Astrocyte (in vitro differentiated cells and primary cell): Measurements from ENCODE around the gene NABP2. TPM values are rescaled to one million over a fixed set of nuclear protein-coding genes. Genes with fewer than 3 reads are reported as not detected.

Experiments
- DNase-seq: peaks from one replicate; pipeline ENCODE4 v3.0.0-alpha.2; 2010; ENCODE audit warnings: low read depth
- FAIRE-seq: peaks from 2 replicates; lab custom pipeline; 2011; peaks lifted over from hg19 to GRCh38; lab: Jason Lieb, UNC
- H2AFZ ChIP-seq: 2 replicates; pipeline ENCODE4 v1.6.0; 2012; ENCODE audit warnings: low read depth, low read length, inconsistent platforms
- H3K27ac ChIP-seq: 2 replicates; pipeline ENCODE4 v1.5.1; 2011; ENCODE audit warnings: low read depth, low read length, inconsistent platforms
- H3K27me3 ChIP-seq: 2 replicates; pipeline ENCODE4 v1.6.0; 2011; ENCODE audit warnings: low read length, inconsistent platforms; ENCODE audit not compliant: insufficient read depth
- H3K36me3 ChIP-seq: 2 replicates; pipeline ENCODE4 v1.5.1; 2011; ENCODE audit warnings: low read length, inconsistent platforms; ENCODE audit not compliant: insufficient read depth
- H3K4me1 ChIP-seq: 2 replicates; pipeline ENCODE4 v1.5.1; 2011; ENCODE audit warnings: low read length, inconsistent platforms; ENCODE audit not compliant: insufficient read depth
- H3K4me2 ChIP-seq: 2 replicates; pipeline ENCODE4 v1.6.0; 2012; ENCODE audit warnings: low read length, inconsistent platforms
- H3K4me3 ChIP-seq: 2 replicates; pipeline ENCODE4 v1.5.1; 2011; ENCODE audit warnings: low read depth, mild to moderate bottlenecking, low read length, inconsistent platforms; ENCODE audit not compliant: insufficient read depth
- H3K79me2 ChIP-seq: 2 replicates; pipeline ENCODE4 v1.6.0; 2012; ENCODE audit warnings: mild to moderate bottlenecking, low read length, inconsistent platforms; ENCODE audit not compliant: insufficient read depth
- H3K9ac ChIP-seq: 2 replicates; pipeline ENCODE4 v1.6.0; 2012; ENCODE audit warnings: mild to moderate bottlenecking, low read length, inconsistent platforms
- H3K9me3 ChIP-seq: 2 replicates; pipeline ENCODE4 v1.5.1; 2012; ENCODE audit warnings: low read depth, mild to moderate bottlenecking, low read length, inconsistent platforms; ENCODE audit not compliant: insufficient read depth
- H4K20me1 ChIP-seq: 2 replicates; pipeline ENCODE4 v1.6.0; 2012; ENCODE audit warnings: low read length, inconsistent platforms; ENCODE audit not compliant: insufficient read depth
- H3K27ac Mint-ChIP-seq: one replicate; pipeline ENCODE4 v1.8.0; 2021; ENCODE audit warnings: mild to moderate bottlenecking, mixed read lengths; ENCODE audit not compliant: unreplicated experiment
- H3K27me3 Mint-ChIP-seq: one replicate; pipeline ENCODE4 v1.8.0; 2021; ENCODE audit warnings: low read depth, mixed read lengths; ENCODE audit not compliant: unreplicated experiment
- H3K36me3 Mint-ChIP-seq: one replicate; pipeline ENCODE4 v1.8.0; 2021; ENCODE audit warnings: low read depth, mixed read lengths; ENCODE audit not compliant: unreplicated experiment
- H3K4me1 Mint-ChIP-seq: one replicate; pipeline ENCODE4 v1.8.0; 2021; ENCODE audit warnings: low read depth, mixed read lengths; ENCODE audit not compliant: unreplicated experiment
- H3K4me3 Mint-ChIP-seq: one replicate; pipeline ENCODE4 v1.8.0; 2021; ENCODE audit warnings: mild to moderate bottlenecking, moderate library complexity, mixed read lengths; ENCODE audit not compliant: unreplicated experiment
- H3K9me3 Mint-ChIP-seq: one replicate; pipeline ENCODE4 v1.8.0; 2021; ENCODE audit warnings: mild to moderate bottlenecking, mixed read lengths; ENCODE audit not compliant: unreplicated experiment
- EZH2 ChIP-seq: IDR thresholded peaks from 2 replicates; pipeline ENCODE4 v1.6.1; 2012; ENCODE audit warnings: mild to moderate bottlenecking, low read length, inconsistent platforms; ENCODE audit not compliant: insufficient read depth
- total RNA-seq: library from RNA; stranded (reverse); gene quantifications from 2 replicates; pipeline ENCODE4 v1.2.1, GENCODE V29; 2021
- TF ChIP-seq, protein P1 (sequence below): IDR thresholded peaks from 2 replicates; pipeline ENCODE4 v1.5.1; 2011; ENCODE audit warnings: low read depth, mild to moderate bottlenecking, inconsistent platforms, low read length, moderate library complexity; ENCODE audit not compliant: insufficient read depth

The NABP2 gene
- total RNA-seq, 1 donor from 2014 or later = 29.1 TPM

DNA sequence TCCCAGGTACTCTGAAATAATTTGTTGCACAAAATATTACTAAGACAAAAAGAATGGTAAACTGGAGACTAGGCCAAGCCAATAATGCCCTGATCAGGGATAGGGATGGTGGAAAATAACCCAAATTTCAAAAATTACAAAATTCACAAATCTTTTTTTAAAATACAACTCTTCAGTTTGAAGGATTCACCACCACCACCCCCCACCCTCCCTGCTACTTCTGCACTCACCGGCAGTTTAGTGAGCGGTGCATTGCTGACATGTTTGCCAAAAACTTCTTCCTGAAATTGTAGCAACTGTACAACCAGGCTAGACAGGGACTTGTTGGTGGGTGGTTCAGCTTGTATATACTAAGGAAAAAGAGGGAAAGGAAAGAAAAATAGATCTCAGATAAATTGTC, 37.2 kb upstream of the NABP2 start:
- H3K4me3 Mint-ChIP-seq = peak overlapping the region; percentile 91

GRCh38 chr12:56188131-56188777, 35.9 kb upstream of the NABP2 start:
- Mint-ChIP-seq H3K27ac (peak overlapping the region; percentile 67), H3K9me3 (no peaks in the 10 kb centered on the region), H3K36me3 (peaks cover 3% of the 10 kb centered on the region), H3K4me3 (peak overlapping the region; percentile 91), H3K4me1 (peaks cover 6% of the 10 kb centered on the region), H3K27me3 (no peaks in the 10 kb centered on the region)
- H3K4me2 ChIP-seq = peak overlapping the region; percentile 85
- peaks cover 13% of the 10 kb centered on the region for H3K4me1 ChIP-seq
- no peaks in the 10 kb centered on the region for H3K9me3 ChIP-seq
- DNase-seq (no peak), FAIRE-seq (no peak)
- H2AFZ ChIP-seq = peak overlapping the region; percentile 49
- no peaks in the 10 kb centered on the region for H3K27me3 ChIP-seq
- H3K36me3 ChIP-seq = peaks cover 25% of the 10 kb centered on the region
- H3K4me3 ChIP-seq = peak overlapping the region; percentile 75
- H4K20me1 ChIP-seq = peaks cover 27% of the 10 kb centered on the region
- peak overlapping the region; percentile 85 for H3K9ac ChIP-seq
- no peak for TF ChIP-seq EZH2
- TF ChIP-seq, protein P1, sequence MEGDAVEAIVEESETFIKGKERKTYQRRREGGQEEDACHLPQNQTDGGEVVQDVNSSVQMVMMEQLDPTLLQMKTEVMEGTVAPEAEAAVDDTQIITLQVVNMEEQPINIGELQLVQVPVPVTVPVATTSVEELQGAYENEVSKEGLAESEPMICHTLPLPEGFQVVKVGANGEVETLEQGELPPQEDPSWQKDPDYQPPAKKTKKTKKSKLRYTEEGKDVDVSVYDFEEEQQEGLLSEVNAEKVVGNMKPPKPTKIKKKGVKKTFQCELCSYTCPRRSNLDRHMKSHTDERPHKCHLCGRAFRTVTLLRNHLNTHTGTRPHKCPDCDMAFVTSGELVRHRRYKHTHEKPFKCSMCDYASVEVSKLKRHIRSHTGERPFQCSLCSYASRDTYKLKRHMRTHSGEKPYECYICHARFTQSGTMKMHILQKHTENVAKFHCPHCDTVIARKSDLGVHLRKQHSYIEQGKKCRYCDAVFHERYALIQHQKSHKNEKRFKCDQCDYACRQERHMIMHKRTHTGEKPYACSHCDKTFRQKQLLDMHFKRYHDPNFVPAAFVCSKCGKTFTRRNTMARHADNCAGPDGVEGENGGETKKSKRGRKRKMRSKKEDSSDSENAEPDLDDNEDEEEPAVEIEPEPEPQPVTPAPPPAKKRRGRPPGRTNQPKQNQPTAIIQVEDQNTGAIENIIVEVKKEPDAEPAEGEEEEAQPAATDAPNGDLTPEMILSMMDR = no peak
- H3K27ac ChIP-seq = no peak overlapping the region
- H3K79me2 ChIP-seq = peaks cover 30% of the 10 kb centered on the region

More for the DNA sequence above, 37.2 kb upstream of the NABP2 start:
- Histone ChIP-seq H3K36me3 (peaks cover 29% of the 10 kb centered on the region), H3K79me2 (peaks cover 30% of the 10 kb centered on the region), H3K4me3 (no peak overlapping the region), H3K9ac (no peak overlapping the region), H3K27me3 (no peaks in the 10 kb centered on the region), H4K20me1 (peaks cover 27% of the 10 kb centered on the region), H3K4me1 (peaks cover 13% of the 10 kb centered on the region), H2AFZ (no peak overlapping the region), H3K9me3 (no peaks in the 10 kb centered on the region), H3K4me2 (peak overlapping the region; percentile 85), H3K27ac (no peak overlapping the region)
- no peak for FAIRE-seq
- Mint-ChIP-seq H3K27ac (no peak overlapping the region), H3K36me3 (peaks cover 3% of the 10 kb centered on the region), H3K4me1 (peaks cover 6% of the 10 kb centered on the region), H3K9me3 (no peaks in the 10 kb centered on the region), H3K27me3 (no peaks in the 10 kb centered on the region)
- TF ChIP-seq, protein P1 = no peak
- no peak for TF ChIP-seq EZH2
- DNase-seq = no peak

GRCh38 chr12:56188778-56189098, 35.4 kb upstream of the NABP2 start:
- Histone ChIP-seq H3K4me3 (peak overlapping the region; percentile 75), H3K9me3 (no peaks in the 10 kb centered on the region), H4K20me1 (peaks cover 24% of the 10 kb centered on the region), H3K36me3 (peaks cover 20% of the 10 kb centered on the region), H3K9ac (peak overlapping the region; percentile 85), H3K4me1 (peaks cover 13% of the 10 kb centered on the region), H3K79me2 (peaks cover 30% of the 10 kb centered on the region), H3K4me2 (peak overlapping the region; percentile 85), H2AFZ (peak overlapping the region; percentile 49), H3K27me3 (no peaks in the 10 kb centered on the region), H3K27ac (no peak overlapping the region)
- FAIRE-seq = no peak
- no peaks in the 10 kb centered on the region for H3K27me3 Mint-ChIP-seq
- no peak for DNase-seq
- H3K9me3 Mint-ChIP-seq = no peaks in the 10 kb centered on the region
- H3K27ac Mint-ChIP-seq = peak overlapping the region; percentile 67
- peaks cover 6% of the 10 kb centered on the region for H3K4me1 Mint-ChIP-seq
- H3K4me3 Mint-ChIP-seq = peak overlapping the region; percentile 91
- no peak for TF ChIP-seq EZH2
- TF ChIP-seq, protein P1 = no peak
- H3K36me3 Mint-ChIP-seq = peaks cover 3% of the 10 kb centered on the region
